ENCODE measurements around the gene FBXL13.

- TF ChIP-seq CTCF (conservative IDR thresholded peaks at IDR 0.05 in 1 of 2, IDR thresholded peaks at IDR 0.05 in 1 of 2; ENCODE audit: extremely low read depth in 1 of 2, insufficient read depth in 1 of 2, low read depth in 1 of 2, low read length in 2 of 2) (no peak), EZH2 (IDR thresholded peaks at IDR 0.05; ENCODE audit: borderline replicate concordance, low read length) (no peak)
These were observed 238.2 kb downstream of the FBXL13 start for GRCh38 chr7:102836191-102836919.

Measured in mammary epithelial cell (primary cell).